GM18526 (cell line): ENCODE data around the gene POMT2.

Experiments
- POLR2A ChIP-seq: IDR thresholded peaks from 3 replicates; pipeline ENCODE4 v1.6.1; 2011; ENCODE audit not compliant: insufficient read length; ENCODE audit errors: extremely low read depth

The POMT2 gene

DNA sequence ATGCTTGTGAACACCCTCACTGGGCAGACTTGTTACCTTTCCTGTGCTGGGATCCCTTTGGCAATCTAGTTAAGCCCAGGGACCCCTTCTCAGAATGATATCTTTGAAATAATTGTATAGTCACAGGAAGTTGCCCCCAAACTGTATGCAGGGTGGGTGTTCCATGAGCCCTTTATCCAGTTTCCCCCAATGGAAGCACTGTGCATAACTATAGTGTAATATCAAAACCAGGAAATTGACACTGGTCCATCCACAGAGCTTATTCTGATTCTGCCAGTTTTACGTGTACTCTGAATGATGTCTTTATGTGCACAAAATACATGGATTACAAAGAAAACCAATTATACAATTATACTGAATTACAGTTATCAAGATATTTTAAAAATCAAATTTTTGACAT lies 73.9 kb downstream of the POMT2 start:
- TF ChIP-seq POLR2A = no peak

DNA sequence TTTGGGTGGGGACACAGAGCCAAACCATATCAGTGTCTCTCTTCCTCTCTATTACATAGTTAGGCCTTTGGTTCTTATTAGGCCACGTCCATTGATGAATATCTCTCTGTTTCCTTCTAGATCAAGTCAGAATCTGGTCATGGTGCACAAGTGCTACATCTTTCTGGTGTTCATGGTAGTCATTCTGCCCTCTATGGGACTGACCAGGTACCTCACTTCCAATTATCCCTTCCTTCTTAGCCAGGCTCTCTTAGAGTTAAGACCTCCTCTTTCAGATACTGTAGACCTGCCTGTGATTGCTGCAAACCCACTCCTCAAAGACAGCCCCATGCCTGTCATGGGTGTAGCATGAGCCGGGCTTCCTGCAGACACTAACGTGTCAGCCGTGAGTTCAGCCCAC lies 74.9 kb downstream of the POMT2 start:
- TF ChIP-seq POLR2A = no peak

DNA sequence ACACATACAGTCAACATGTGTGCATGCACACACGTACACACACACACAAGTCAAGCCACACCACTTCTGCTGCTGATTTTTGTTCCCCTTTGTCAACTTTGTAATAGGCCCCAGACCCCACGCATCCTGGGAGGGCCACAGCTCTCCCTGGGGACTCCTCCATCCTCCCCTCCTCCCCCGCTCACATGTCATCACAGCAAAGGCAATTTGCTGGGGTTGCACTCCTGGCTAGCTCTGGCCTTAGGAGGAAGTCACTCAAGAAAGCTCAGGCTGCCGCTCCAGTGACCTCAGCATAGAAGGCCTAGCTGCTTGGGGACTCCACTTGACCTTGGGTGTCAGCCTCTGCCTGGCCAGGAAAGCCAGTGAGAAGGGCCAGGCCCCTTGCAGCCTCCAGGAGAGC lies 76.8 kb downstream of the POMT2 start:
- TF ChIP-seq POLR2A = no peak

DNA sequence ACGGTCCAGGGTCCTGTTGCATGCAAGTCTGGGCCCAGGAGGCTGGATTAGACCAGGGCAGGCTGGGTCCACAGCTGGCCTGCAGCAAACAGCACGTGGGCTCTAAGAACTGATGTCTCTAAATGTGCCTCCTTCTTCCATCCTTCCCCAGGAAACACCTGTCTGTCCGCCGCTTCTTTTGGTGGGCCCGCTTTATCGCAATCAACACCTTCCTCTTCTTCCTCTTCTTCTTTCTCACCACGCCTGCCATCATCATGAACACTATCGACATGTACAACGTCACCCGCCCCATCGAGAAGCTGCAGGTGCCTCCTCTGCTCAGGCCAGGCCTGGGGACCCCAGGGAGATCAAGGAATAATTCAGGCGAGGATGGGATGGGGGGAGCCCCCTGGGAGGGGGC lies 77.9 kb downstream of the POMT2 start:
- no peak for TF ChIP-seq POLR2A

DNA sequence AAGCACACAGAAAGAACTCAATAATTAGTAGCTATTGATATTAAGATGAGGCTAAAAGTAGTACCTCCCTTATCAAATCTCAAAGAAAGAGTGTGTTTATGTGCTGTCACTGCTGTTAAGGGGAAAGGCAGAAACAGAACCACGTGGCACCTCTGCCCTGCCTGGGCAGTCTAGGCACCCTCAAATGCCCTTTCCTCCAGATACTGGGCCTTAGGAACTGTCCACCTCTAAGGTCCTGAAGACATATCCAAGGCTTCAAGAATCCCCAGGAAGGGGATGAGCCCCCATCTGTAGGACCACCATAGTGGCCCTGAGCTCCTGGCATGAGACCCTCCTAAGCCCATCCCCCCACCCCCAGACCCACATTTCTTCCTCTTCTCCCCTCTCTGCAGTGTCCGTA lies 78.7 kb downstream of the POMT2 start:
- no peak for TF ChIP-seq POLR2A

DNA sequence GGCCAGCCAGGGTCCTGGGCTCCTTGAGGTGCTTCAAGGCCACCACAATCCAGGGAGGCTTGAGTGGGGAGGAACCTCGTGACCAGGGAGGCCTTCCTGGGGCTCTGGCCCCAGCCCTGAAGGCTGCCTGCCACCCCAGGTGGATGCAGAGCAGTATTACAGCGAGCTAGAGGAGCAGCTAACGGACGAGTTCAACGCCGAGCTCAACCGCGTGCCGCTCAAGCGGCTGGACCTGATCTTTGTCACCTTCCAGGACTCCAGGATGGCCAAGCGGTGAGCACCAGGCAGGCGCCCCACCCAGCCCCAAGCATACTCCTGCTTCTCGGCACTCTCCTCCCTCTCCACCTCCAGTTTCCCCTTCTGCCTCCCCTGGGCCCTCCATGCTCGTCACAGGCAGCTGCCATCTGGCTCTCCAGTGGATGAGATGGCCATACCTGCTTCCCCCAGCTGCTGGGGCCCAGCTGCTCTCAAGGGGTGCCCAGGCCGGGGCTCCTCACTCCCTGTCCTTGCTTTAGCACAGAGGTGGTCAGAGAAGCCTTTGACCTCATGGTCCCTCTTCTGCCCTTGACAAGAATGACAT lies 80.3 kb downstream of the POMT2 start:
- no peak for TF ChIP-seq POLR2A

DNA sequence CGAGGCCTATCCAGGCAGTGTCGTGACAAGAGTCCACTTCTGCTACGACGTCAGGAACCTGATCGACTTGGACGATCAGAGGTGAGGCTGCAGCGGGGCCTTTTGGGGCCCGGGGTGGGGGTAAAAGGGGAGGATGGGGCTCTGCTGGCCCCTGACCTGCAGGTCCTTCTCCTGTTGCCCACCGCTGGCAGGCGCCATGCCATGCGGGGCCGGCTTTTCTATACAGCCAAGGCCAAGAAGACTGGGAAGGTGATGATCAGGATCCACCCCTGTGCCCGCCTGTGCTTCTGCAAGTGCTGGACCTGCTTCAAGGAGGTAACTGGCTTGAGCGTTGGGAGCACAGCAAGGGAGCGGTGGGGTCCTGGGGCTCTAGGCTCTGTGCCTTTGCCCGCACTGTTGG lies 81.3 kb downstream of the POMT2 start:
- no peak for TF ChIP-seq POLR2A

DNA sequence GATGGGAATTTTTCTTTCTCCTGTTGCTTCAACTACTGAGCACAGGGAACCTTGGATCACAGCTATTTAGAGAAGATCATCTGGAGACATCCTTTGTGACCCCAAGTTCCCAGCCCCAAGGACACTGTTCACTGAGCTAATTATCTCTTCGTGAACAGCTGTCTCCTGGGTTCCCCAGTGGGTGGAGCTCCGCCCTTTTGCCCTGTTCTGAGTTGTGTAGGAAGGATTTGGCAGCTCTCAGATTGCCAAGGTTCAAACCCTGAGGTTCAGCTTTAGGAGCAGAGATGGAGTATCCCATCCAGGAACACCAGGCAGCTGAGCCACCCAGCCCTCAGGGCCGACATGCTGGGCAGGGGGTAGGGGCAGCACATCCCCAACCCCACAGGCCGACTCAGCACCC lies 81.7 kb downstream of the POMT2 start:
- no peak for TF ChIP-seq POLR2A

DNA sequence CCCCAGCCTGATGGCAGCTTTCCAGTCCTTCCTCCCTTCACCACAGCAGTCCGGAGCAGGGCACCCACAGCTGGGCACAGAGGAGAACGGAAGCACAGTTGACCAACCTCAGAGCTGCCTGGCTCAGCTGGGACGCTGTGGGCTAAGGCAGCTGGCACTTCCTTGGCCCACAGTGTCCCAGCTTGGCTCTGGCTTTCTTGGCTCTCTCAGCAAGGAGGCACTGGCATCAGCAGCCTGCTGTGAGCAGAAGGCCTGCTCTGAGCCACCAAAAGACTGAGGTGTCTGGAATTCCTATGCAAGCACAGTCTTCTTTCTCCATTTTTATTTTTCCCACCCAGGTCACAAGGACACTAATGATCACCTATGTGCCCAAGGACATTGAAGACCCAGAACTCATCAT lies 82.3 kb downstream of the POMT2 start:
- TF ChIP-seq POLR2A = no peak

DNA sequence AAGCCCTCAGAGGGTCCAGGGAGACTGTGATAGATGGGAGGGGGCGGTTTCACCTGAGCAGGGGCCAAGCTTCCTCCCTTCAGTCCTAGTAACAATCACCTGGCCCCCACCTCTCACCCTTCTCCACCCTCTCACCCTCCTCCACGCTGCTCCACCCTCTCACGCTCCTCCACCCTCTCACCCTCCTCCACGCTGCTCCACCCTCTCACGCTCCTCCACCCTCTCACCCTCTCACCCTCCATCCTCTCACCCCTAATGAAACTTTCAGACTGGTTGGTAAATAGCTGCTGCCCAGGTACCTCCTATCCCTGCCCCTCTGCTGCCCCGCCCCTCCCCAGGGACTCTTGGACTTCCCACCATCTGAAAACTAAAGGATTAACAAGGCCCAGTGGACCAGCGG lies 83.9 kb downstream of the POMT2 start:
- TF ChIP-seq POLR2A = no peak

DNA sequence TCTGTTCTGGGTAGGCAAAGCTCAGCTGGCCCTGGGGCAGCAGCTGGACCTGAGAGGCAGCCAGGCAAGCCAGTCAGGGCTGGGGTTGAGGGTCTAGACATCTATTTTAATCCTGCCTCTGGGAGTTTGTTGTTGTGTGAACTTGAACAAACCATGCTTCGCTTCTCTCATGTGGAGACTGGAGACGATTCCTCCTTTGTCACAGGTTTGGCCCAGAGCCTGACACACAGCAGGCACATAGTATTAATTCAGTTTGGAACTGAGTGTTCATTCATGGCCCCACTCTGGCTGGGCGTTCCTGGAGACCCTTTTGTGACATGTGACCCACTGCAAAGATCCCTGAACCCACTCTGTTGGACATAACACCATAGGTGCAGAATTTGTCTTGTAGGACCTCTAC lies 89.0 kb downstream of the POMT2 start:
- TF ChIP-seq POLR2A = no peak

DNA sequence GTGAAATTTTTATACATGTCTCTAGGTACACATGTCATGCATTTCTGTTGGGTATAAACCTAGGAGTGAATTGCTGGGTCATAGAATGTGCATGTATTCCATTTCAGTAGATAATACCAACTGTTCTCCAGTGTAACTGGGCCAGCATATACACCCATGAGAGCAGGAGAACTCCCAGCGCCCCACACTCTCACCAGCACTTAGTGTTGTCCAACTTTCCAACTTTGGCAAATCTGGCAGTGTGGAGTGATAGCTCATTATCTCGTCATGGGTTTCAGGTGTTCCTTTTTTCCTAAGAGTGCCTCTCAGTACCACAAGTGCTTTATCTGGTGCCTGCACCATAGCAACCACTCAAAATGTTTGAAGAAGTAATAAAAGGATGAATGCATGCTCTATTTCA lies 89.8 kb downstream of the POMT2 start:
- no peak for TF ChIP-seq POLR2A

DNA sequence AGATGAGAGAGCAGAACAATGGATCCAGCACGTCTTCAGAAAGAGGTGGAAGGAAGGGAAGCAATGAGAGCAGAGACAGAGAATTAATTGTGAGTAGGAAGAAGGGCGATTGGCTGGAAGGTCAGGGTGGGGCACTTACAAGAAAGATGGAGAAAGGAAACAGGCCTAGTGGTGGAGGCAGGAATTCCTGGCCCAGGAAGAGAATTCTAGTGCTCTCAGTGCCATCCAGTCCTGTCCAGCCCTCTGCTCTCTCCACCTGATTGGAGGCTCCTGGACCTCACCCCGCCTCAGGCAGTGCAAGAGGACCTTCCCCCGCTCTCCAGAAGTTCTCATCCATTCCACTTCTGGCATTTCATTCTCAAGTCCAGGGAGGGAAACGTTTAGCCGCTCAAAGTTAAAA lies 92.6 kb downstream of the POMT2 start:
- TF ChIP-seq POLR2A = no peak

DNA sequence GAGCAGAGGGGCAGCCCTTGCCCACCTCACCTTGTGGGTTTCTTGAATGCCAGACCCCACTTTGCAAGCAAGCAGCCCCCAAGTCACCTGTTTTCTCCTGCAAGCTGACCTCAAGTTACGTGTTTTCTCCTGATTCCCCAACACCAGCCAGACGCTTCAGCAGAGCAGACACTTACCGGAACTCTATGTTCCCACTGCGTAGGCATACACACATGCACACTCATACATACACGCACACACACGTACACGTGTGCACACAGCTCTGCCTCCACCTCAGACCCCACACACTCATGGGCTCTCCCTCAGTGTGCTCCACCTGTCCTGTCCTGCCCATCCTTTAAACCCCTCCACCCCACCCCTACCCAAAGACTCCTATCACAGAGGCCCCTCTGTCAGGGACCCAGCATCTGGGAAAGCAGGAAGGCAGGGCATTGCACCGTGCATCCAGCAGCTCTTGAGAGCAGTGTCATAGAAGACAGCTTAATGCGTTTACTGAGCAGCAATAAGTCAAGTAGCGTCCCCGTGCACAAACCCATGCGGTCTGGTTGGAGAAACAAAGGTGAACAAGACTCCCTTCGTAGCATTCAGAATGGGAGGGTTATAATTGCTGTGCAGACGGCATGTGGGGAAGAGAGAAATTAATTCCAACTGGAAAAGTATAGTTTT lies 94.7 kb downstream of the POMT2 start:
- no peak for TF ChIP-seq POLR2A

DNA sequence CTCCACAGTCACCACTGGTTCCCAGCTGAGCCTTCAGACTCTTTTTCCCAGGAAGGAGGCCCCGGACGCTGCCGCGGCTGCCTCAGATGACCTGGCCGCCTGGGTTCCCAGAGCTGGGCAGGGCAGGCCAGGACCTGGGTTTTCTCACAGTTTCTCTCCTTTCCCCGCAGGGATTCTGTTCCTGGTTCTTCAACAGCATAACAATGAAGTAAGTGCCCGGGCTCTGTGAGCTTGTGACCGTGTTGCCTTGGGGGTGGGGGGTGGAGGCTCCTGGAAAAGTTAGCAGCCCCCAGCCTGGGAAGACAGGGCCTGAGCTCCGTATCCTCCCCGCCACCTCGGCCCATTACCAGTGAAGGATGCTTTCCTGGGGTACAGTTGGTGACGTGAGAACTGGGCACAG lies 95.4 kb downstream of the POMT2 start:
- no peak for TF ChIP-seq POLR2A
